ENCODE data around the gene EXD3. TPM values are rescaled to one million over a fixed set of nuclear protein-coding genes. Genes with fewer than 3 reads are reported as not detected.
"Not testable (repeated sequence)": the region's sequence is repeated elsewhere in the genome, so short reads cannot be mapped to it uniquely, and the experiment has no call there.

The EXD3 gene, protein sequence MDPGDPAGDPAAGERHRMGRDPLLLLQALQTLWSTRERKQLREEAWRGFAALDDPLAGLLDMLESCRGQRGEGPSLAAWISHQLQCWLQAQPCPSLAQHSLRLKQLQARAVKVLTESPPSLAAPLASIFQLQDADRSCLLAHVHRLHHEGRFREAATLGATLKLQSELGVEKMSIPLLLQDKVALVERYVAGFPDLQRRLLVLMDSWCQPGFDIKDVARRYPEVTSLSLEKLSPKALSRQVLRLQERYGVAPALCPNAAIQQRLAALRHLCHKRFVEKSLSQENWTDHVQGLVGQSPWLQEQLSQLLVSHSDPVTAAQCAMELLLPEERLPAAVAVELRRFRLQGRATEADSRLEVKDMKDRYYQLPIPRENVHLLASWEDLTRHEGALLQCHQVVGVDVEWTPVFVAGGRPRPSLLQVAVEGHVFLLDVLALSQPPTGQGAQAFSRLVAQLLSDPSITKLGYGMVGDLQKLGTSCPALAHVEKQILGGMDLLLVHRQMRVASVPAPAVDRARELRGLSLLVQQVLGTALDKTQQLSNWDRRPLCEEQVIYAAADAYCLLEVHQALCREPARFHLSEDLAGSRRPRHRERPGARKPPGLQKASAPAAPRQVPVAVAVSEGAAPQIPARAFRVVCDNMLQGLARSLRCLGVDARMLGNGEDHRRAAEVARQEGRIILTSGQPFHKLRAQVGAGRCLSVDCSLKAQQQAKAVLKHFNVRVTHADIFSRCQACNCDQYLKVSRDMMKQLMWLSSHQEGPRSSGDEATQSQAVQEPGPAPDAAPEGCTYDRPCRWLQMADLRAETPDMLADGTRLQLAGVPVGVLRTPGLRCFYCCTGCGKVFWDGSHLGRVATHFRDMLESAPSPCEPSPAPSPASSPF
- polyA plus RNA-seq (2013, experiment 1 of 2) = 21.2 TPM
- polyA plus RNA-seq (2013, experiment 2 of 2) = 15.2 TPM

DNA sequence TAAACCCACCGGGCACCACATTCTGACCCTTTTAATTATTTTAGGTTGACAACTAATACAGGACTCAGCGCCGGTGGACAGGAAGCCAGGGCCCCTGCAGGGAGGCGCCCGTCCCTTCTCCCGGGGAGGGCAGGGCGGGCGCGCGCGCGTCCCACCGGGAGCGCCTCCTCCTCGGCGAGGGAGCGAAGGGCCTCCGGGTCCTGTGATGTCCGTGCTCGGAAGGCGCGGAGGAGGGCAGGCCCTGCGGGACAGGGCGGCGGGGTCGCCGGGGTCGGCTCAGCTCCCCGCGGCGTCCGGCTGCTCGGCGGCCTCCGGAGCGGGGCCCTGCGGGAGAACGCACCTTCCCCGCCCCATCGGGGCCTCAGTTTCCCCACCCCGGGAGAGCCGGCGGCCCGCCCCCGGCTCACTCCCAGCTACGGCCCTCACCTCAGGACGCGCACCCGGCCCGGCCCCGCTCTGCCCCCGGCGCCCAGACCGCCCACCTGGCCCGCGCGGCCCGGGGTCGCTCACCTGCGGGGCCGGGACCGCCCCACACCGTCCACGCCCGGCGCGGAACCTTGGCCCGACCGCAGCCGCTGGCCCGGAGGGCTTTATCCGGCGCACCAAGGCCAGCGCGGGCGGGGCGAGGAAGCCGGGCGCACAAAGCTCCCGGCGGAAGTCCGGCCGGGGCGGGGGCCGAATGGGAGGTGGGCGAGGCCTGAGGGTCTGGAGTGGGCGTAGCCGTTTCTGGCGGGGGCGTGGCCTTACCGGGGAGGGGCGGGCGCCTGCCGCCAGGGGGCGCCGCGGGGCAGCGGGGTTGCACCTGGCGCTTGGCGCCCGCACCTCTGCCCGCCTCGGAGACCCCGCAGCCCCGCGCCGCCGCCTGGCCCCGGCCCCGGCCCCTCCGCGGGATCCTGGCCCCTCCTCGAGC is at the start of gene EXD3, which contains the start of gene NOXA1:
Gene EXD3 (minus strand): TSS at position 559 of the 910 bp plus-strand sequence. CDS start 27,805 bp downstream, outside the sequence.
Gene NOXA1 (plus strand): TSS at position 790 of the 910 bp plus-strand sequence. CDS start 137 bp downstream, outside the sequence.
- 1% methylated on average over 52 to 95 of the region's 113 CpGs for WGBS, 2 experiments (ENCODE audit: insufficient coverage in 2 of 2)
- Histone ChIP-seq H3K9me3 (ENCODE audit: control insufficient read depth, low read length) (no peaks in the 10 kb centered on the region), H3K27ac (ENCODE audit: low read depth, low read length, severe bottlenecking) (no peak within 1 kb of the TSS), H3K4me1 (ENCODE audit: control insufficient read depth, insufficient read depth, low read length, poor library complexity, severe bottlenecking) (peaks cover 14% of the 10 kb centered on the region), H3K4me3 (ENCODE audit: extremely low read depth, insufficient read depth, low read length, poor library complexity, severe bottlenecking) (peak within 1 kb of the TSS; percentile 62), H3K36me3 (ENCODE audit: control insufficient read depth, insufficient read depth, low read length) (no peaks in the 10 kb centered on the region)

- no peak overlapping the region for H3K4me3 ChIP-seq (ENCODE audit: extremely low read depth, insufficient read depth, low read length, poor library complexity, severe bottlenecking)
- peaks cover 15% of the 10 kb centered on the region for H3K9me3 ChIP-seq (ENCODE audit: control insufficient read depth, low read length)
- H3K36me3 ChIP-seq (ENCODE audit: control insufficient read depth, insufficient read depth, low read length) = no peaks in the 10 kb centered on the region
- H3K4me1 ChIP-seq (ENCODE audit: control insufficient read depth, insufficient read depth, low read length, poor library complexity, severe bottlenecking) = no peaks in the 10 kb centered on the region
- H3K27ac ChIP-seq (ENCODE audit: low read depth, low read length, severe bottlenecking) = no peak overlapping the region
- WGBS, 2 experiments (ENCODE audit: insufficient coverage in 2 of 2) = 87 to 88% methylated on average over 4 to 6 of the region's 7 CpGs
These were observed 47.8 kb upstream of the EXD3 start for GRCh38 chr9:137470785-137471184.

GRCh38 chr9:137467896-137468295 is 44.9 kb upstream of the EXD3 start:
- no peak overlapping the region for H3K4me3 ChIP-seq (ENCODE audit: extremely low read depth, insufficient read depth, low read length, poor library complexity, severe bottlenecking)
- H3K9me3 ChIP-seq (ENCODE audit: control insufficient read depth, low read length) = no peaks in the 10 kb centered on the region
- WGBS, 2 experiments (ENCODE audit: insufficient coverage in 2 of 2) = 92% methylated on average over 5 to 6 of the region's 7 CpGs
- H3K36me3 ChIP-seq (ENCODE audit: control insufficient read depth, insufficient read depth, low read length) = no peaks in the 10 kb centered on the region
- no peak overlapping the region for H3K27ac ChIP-seq (ENCODE audit: low read depth, low read length, severe bottlenecking)
- H3K4me1 ChIP-seq (ENCODE audit: control insufficient read depth, insufficient read depth, low read length, poor library complexity, severe bottlenecking) = no peaks in the 10 kb centered on the region

- Histone ChIP-seq H3K9me3 (ENCODE audit: control insufficient read depth, low read length) (no peaks in the 10 kb centered on the region), H3K36me3 (ENCODE audit: control insufficient read depth, insufficient read depth, low read length) (no peaks in the 10 kb centered on the region), H3K4me1 (ENCODE audit: control insufficient read depth, insufficient read depth, low read length, poor library complexity, severe bottlenecking) (no peaks in the 10 kb centered on the region), H3K4me3 (ENCODE audit: extremely low read depth, insufficient read depth, low read length, poor library complexity, severe bottlenecking) (no peak overlapping the region), H3K27ac (ENCODE audit: low read depth, low read length, severe bottlenecking) (no peak overlapping the region)
- 89 to 92% methylated on average over 16 of the region's 16 CpGs for WGBS, 2 experiments (ENCODE audit: insufficient coverage in 2 of 2)
These were observed 44.2 kb upstream of the EXD3 start for GRCh38 chr9:137467161-137467581.

GRCh38 chr9:137466389-137467085 is 43.6 kb upstream of the EXD3 start:
- WGBS, 2 experiments (ENCODE audit: insufficient coverage in 2 of 2) = 92 to 95% methylated on average over 31 to 32 of the region's 35 CpGs
- H3K4me1 ChIP-seq (ENCODE audit: control insufficient read depth, insufficient read depth, low read length, poor library complexity, severe bottlenecking); H3K27ac ChIP-seq (ENCODE audit: low read depth, low read length, severe bottlenecking); H3K4me3 ChIP-seq (ENCODE audit: extremely low read depth, insufficient read depth, low read length, poor library complexity, severe bottlenecking); H3K36me3 ChIP-seq (ENCODE audit: control insufficient read depth, insufficient read depth, low read length); H3K9me3 ChIP-seq (ENCODE audit: control insufficient read depth, low read length): not testable (repeated sequence)

DNA sequence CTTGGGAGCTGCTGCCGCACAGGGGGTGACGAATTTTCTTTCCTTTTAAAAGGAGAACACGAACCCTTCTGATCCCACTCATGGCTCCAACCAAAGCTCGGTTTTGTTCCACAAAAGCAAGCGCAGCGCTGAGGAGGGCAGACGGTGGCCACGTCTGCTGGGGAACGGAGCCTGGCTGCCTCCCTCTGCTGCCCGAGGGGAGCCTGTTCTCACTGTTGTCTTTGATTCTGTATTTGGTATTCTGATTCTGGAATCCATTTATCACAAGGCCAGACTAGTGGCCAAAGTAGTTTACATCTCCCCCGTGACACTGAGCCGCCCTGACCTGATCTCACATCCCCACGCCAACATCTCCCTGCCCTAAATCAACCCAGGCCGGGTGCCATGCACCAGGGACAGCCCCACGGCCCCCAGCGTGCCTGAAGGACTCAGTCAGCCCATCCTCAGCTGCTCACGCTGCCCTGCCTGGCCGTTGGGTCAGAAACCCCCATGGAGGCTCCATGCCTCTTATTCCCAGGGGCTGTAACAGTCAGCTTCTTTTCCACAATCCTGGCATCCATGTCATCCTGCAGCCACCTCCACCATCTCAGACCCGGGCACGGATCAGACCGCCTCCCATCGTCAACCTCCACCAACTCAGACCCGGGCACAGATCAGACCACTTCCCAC is 42.9 kb upstream of the EXD3 start:
- H3K27ac ChIP-seq (ENCODE audit: low read depth, low read length, severe bottlenecking) = no peak overlapping the region
- H3K4me3 ChIP-seq (ENCODE audit: extremely low read depth, insufficient read depth, low read length, poor library complexity, severe bottlenecking) = no peak overlapping the region
- WGBS, 2 experiments (ENCODE audit: insufficient coverage in 2 of 2) = 91 to 93% methylated on average over 21 to 23 of the region's 23 CpGs

DNA sequence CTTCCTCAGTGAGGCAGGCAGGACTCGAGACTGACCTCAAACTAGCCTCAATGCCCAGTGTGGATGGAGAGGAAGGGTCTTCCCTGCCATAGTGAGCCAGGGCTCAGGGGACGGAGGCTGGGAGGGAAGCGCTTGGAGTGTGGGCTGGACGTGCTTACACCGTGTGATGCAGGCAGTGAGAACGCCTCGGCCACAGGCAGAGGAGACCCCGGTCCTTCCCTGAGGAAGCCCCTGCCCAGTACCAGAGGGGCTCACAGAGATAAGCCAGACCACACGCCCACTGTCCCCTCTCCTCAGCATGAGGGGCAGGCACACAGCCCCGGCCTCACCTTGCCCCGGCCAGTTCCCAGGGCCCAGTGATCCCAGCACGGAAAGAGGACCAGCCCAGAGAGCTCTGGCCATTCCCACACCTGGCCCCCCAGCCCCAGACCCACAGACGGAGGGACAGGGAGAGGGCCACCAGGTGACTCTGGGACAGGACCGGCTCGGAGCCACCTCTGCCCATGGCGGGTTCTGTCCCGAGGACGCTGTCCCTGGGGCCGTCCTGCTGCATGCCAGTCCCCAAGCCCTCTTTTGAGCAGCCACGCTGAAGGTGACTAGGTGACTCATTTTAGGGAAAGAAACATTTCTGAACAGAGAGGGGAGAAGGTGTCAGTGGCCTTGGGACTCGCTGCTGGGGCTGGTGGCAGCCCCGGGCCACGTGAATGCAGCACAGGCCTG is 42.2 kb upstream of the EXD3 start:
- no peaks in the 10 kb centered on the region for H3K4me1 ChIP-seq (ENCODE audit: control insufficient read depth, insufficient read depth, low read length, poor library complexity, severe bottlenecking)
- H3K4me3 ChIP-seq (ENCODE audit: extremely low read depth, insufficient read depth, low read length, poor library complexity, severe bottlenecking) = no peak overlapping the region
- no peaks in the 10 kb centered on the region for H3K9me3 ChIP-seq (ENCODE audit: control insufficient read depth, low read length)
- 92 to 93% methylated on average over 13 to 19 of the region's 23 CpGs for WGBS, 2 experiments (ENCODE audit: insufficient coverage in 2 of 2)
- H3K27ac ChIP-seq (ENCODE audit: low read depth, low read length, severe bottlenecking) = no peak overlapping the region
- H3K36me3 ChIP-seq (ENCODE audit: control insufficient read depth, insufficient read depth, low read length) = no peaks in the 10 kb centered on the region

More for the DNA sequence above, 42.9 kb upstream of the EXD3 start:
- no peaks in the 10 kb centered on the region for H3K36me3 ChIP-seq (ENCODE audit: control insufficient read depth, insufficient read depth, low read length)
- H3K9me3 ChIP-seq (ENCODE audit: control insufficient read depth, low read length) = no peaks in the 10 kb centered on the region
- H3K4me1 ChIP-seq (ENCODE audit: control insufficient read depth, insufficient read depth, low read length, poor library complexity, severe bottlenecking) = no peaks in the 10 kb centered on the region

- Histone ChIP-seq H3K36me3 (ENCODE audit: control insufficient read depth, insufficient read depth, low read length) (no peaks in the 10 kb centered on the region), H3K9me3 (ENCODE audit: control insufficient read depth, low read length) (no peaks in the 10 kb centered on the region), H3K4me1 (ENCODE audit: control insufficient read depth, insufficient read depth, low read length, poor library complexity, severe bottlenecking) (peaks cover 2% of the 10 kb centered on the region), H3K4me3 (ENCODE audit: extremely low read depth, insufficient read depth, low read length, poor library complexity, severe bottlenecking) (no peak overlapping the region), H3K27ac (ENCODE audit: low read depth, low read length, severe bottlenecking) (no peak overlapping the region)
- WGBS, 2 experiments (ENCODE audit: insufficient coverage in 2 of 2) = 91 to 92% methylated on average over 27 of the region's 28 CpGs
These were observed 41.5 kb upstream of the EXD3 start for GRCh38 chr9:137464291-137464999.

Measured in mesodermal cell (in vitro differentiated cells).